Sigmoid colon (tissue), 7 donors: Measurements from ENCODE around the gene BCL7A. TPM values are rescaled to one million over a fixed set of nuclear protein-coding genes. Genes with fewer than 3 reads are reported as not detected.

Source experiments
- DNase-seq: peaks from one replicate; pipeline ENCODE4 v3.0.0-alpha.2; 2019
- H3K27ac ChIP-seq, 4 donors: fragments of 200-600 bp; sonication (generic); one replicate each; pipeline ENCODE4 v1.5.1; 2016 to 2019; ENCODE audit warnings: mild to moderate bottlenecking in 1 of 4
- H3K27me3 ChIP-seq, 3 donors: fragments of 200-600 bp; sonication (generic); one replicate each; pipeline ENCODE4 v1.5.1; 2019; ENCODE audit warnings: mild to moderate bottlenecking in 1 of 3
- H3K36me3 ChIP-seq, 4 donors: fragments of 200-600 bp; sonication (generic); one replicate each; pipeline ENCODE4 v1.5.1; 2016 to 2019
- H3K4me1 ChIP-seq, 4 donors: fragments of 200-600 bp; sonication (generic); one replicate each; pipeline ENCODE4 v1.5.1; 2017 to 2019
- H3K4me3 ChIP-seq, 4 donors: fragments of 200-600 bp; sonication (generic); one replicate each; pipeline ENCODE4 v1.5.1; 2017 to 2019; ENCODE audit warnings: mild to moderate bottlenecking in 2 of 4, moderate library complexity in 1 of 4
- H3K9me3 ChIP-seq, 4 donors: fragments of 200-600 bp in 3 of 4; sonication (generic) in 3 of 4; one replicate each; pipeline versions ENCODE4 v1.5.1 to v1.6.1; 2013 to 2019
- EP300 ChIP-seq, 4 donors: sonication (generic); formaldehyde crosslinking; IDR thresholded peaks; one replicate each; pipeline ENCODE4 v1.6.1; 2017; ENCODE audit warnings: antibody characterized with exemption in 4 of 4
- POLR2A ChIP-seq, 2 donors: fragments of 450-650 bp; IDR thresholded peaks; one replicate each; pipeline ENCODE4 v1.6.1; 2016; ENCODE audit warnings: antibody characterized with exemption in 2 of 2, mild to moderate bottlenecking in 2 of 2, moderate library complexity in 2 of 2
- POLR2AphosphoS5 ChIP-seq, 4 donors: sonication (generic); formaldehyde crosslinking; IDR thresholded peaks; one replicate each; pipeline ENCODE4 v1.6.1; 2017; ENCODE audit warnings: antibody characterized with exemption in 4 of 4
- WGBS, 2 donors: extraction: QIAGEN DNeasy Blood & Tissue Kit; methylation state at CpG; one replicate each; pipeline ENCODE4 v1.1.7; 2013; 5-methylcytosine and 5-hydroxymethylcytosine counted together
- intact Hi-C: fragments of 100-400 bp; cut with DNase I; formaldehyde crosslinking; loops from one replicate; pipeline ENCODE4 v1.15.1; 2023
- polyA plus RNA-seq, 3 donors: library from polyadenylated mRNA; stranded (reverse); fragments of 200-250 nt; gene quantifications; one replicate each; pipeline ENCODE4 v1.2.3, GENCODE V29; 2013
- total RNA-seq, 4 donors: library from RNA; depleted of rRNA; stranded (reverse); fragments of >200 nt; gene quantifications; one replicate each; pipeline ENCODE4 v1.1.0, GENCODE V29; 2016
- TF ChIP-seq, protein P1 (sequence below), 4 experiments: fragments of 450-650 bp in 3 of 4; fragments of 200-600 bp in 1 of 4; IDR thresholded peaks; one replicate each; pipeline ENCODE4 v1.5.1; 2016 to 2019; ENCODE audit warnings: antibody characterized with exemption in 4 of 4, mild to moderate bottlenecking in 3 of 4, moderate library complexity in 2 of 4
- donor health status: healthy with polysubstance abuse.
- donor health status: Bipolar disorder and iron deficiency.
- donor health status: healthy.

The BCL7A gene
- total and polyA plus RNA-seq, 7 donors: 1.2 to 7.4 (median 6.4) TPM

DNA sequence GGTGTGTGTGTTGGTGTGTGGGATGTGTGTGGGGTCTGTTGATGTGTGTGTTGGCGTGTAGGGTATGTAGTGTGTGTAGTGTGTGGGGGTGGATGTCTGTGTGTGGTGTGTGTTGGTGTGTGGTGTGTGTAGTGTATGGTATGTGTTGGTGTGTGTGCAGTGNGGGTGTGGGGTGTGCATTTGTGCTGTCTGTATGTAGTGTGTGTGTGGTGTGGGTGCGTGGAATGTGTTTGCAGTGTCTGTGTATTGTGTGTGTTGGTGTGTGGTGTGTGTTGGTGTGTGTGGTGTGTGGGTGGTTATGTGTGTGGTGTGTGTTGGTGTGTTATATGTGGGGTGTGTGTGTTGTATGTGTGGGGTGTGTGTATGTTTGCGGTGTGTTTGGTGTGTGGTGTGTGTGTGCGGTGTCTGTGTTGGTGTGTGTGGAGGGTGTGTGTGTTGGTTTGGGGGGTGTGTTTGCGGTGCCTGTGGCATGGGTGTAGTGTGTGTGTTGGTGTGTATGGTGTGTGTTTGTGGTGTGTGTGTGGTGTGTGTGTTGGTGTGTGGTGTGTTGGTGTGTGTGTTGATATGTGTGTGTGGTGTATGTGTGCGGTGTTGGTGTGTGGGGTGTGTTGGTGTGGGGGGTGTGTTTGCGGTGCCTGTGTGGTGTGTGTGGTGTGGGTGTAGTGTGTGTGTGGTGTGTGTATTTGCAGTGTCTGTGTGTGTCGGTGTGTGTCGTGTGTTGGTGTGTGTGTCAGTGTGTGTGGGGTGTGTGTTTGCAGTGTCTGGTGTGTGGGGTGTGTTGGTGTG, 71.6 kb downstream of the BCL7A start:
- DNase-seq: peak; percentile 50
- 83 to 96% methylated on average over 9 of the region's 9 CpGs for WGBS, 2 donors
- peaks cover 0 to 100% (median 98%) of the 10 kb centered on the region in 4 donors for H3K4me1 ChIP-seq
- no peak overlapping the region for H3K4me3 ChIP-seq
- H3K27ac ChIP-seq: peak overlapping the region; percentile 77 to 92 (median 86)
- no peaks in the 10 kb centered on the region for H3K36me3 ChIP-seq
- H3K9me3 ChIP-seq: no peaks in the 10 kb centered on the region
- TF ChIP-seq POLR2AphosphoS5 (IDR thresholded peaks at IDR 0.05) (no peak), EP300 (IDR thresholded peaks at IDR 0.05) (no peak), POLR2A (IDR thresholded peaks at IDR 0.05) (no peak)
- TF ChIP-seq, protein P1, sequence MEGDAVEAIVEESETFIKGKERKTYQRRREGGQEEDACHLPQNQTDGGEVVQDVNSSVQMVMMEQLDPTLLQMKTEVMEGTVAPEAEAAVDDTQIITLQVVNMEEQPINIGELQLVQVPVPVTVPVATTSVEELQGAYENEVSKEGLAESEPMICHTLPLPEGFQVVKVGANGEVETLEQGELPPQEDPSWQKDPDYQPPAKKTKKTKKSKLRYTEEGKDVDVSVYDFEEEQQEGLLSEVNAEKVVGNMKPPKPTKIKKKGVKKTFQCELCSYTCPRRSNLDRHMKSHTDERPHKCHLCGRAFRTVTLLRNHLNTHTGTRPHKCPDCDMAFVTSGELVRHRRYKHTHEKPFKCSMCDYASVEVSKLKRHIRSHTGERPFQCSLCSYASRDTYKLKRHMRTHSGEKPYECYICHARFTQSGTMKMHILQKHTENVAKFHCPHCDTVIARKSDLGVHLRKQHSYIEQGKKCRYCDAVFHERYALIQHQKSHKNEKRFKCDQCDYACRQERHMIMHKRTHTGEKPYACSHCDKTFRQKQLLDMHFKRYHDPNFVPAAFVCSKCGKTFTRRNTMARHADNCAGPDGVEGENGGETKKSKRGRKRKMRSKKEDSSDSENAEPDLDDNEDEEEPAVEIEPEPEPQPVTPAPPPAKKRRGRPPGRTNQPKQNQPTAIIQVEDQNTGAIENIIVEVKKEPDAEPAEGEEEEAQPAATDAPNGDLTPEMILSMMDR (IDR thresholded peaks at IDR 0.05): no peak
- no peaks in the 10 kb centered on the region for H3K27me3 ChIP-seq
- intact Hi-C loops: no loop called here

GRCh38 chr12:122094137-122094734, 72.6 kb downstream of the BCL7A start:
- no peak for TF ChIP-seq POLR2A (IDR thresholded peaks at IDR 0.05)
- TF ChIP-seq, protein P1 (IDR thresholded peaks at IDR 0.05): no peak
- peak; percentile 44 for DNase-seq
- Histone ChIP-seq H3K27me3 (no peaks in the 10 kb centered on the region), H3K4me1 (peaks cover 0 to 100% (median 99%) of the 10 kb centered on the region in 4 donors), H3K9me3 (no peaks in the 10 kb centered on the region), H3K27ac (peak overlapping the region; percentile 32 to 92 (median 86)), H3K4me3 (no peak overlapping the region), H3K36me3 (no peaks in the 10 kb centered on the region)
- WGBS, 2 donors: 95 to 97% methylated on average over 5 of the region's 5 CpGs
- intact Hi-C loops: no loop called here

- Histone ChIP-seq H3K4me1 (peaks cover 0 to 100% (median 99%) of the 10 kb centered on the region in 4 donors), H3K4me3 (no peak overlapping the region), H3K9me3 (no peaks in the 10 kb centered on the region), H3K27ac (peak overlapping the region; percentile 32 to 92 (median 86)), H3K36me3 (no peaks in the 10 kb centered on the region), H3K27me3 (no peaks in the 10 kb centered on the region)
- peak; percentile 61 for DNase-seq
- TF ChIP-seq POLR2A (IDR thresholded peaks at IDR 0.05) (no peak), POLR2AphosphoS5 (IDR thresholded peaks at IDR 0.05) (no peak)
- intact Hi-C loops: loop anchor here (5.0 kb wide), 1 partner anchor 33 kb away; no protein-coding TSS in a partner anchor
- WGBS, 2 donors: 49 to 67% methylated on average over 10 of the region's 10 CpGs
These were observed 73.3 kb downstream of the BCL7A start for GRCh38 chr12:122094735-122095631.

DNA sequence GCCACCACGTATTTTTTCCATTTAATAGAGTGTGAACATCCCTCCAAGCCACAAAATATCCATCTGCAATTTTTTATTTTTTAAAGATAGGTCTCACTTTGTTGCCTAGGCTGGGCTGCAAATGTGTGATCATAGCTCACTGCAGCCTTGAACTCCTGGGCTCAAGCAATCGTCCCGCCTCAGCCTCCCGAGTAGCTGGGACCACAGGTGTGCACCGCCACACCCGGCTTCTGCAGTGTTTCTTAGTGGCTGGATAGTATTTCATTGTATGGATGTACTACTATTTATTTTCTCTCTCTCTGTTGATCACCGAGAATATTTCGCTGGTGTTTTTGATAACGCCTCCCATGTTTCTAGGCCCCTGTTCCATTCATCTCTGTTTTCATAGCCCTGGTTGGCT, 74.3 kb downstream of the BCL7A start:
- Histone ChIP-seq H3K27me3 (no peaks in the 10 kb centered on the region), H3K27ac (peak overlapping the region; percentile 77 to 92 (median 86)), H3K4me1 (peaks cover 0 to 100% (median 97%) of the 10 kb centered on the region in 4 donors), H3K9me3 (no peaks in the 10 kb centered on the region), H3K36me3 (no peaks in the 10 kb centered on the region), H3K4me3 (peak overlapping the region in 1 of 4 donors; percentile 24)
- TF ChIP-seq, protein P1 (IDR thresholded peaks at IDR 0.05): no peak
- TF ChIP-seq POLR2A (IDR thresholded peaks at IDR 0.05): no peak
- no peak for TF ChIP-seq EP300 (IDR thresholded peaks at IDR 0.05)
- no peak for TF ChIP-seq POLR2AphosphoS5 (IDR thresholded peaks at IDR 0.05)
- WGBS, 2 donors: 32 to 69% methylated on average over 9 of the region's 9 CpGs
- peak; percentile 25 for DNase-seq
- intact Hi-C loops: loop anchor here (5.0 kb wide), 1 partner anchor 34 kb away; no protein-coding TSS in a partner anchor
